ENCODE results near the gene VWC2.

DNA sequence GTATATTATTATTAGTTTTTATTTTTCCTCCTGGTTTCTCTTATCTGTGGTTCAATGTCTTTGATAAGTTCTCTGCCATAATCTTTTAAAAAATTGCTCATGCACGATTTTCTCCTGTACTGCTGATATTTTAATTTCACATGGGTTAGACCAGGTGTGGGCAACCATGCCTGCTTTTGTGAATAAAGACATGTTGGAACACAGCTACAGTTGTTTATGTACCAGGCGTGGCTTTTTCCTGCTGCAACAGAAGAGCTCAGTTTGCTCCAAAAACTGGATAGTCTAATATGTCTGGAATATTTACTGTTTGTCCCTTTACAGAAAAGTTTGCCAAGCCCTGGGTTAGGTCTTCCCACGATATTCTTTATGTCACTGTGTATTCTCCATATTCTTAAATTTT, 105.2 kb downstream of the VWC2 start:
- TF ChIP-seq, protein P1, sequence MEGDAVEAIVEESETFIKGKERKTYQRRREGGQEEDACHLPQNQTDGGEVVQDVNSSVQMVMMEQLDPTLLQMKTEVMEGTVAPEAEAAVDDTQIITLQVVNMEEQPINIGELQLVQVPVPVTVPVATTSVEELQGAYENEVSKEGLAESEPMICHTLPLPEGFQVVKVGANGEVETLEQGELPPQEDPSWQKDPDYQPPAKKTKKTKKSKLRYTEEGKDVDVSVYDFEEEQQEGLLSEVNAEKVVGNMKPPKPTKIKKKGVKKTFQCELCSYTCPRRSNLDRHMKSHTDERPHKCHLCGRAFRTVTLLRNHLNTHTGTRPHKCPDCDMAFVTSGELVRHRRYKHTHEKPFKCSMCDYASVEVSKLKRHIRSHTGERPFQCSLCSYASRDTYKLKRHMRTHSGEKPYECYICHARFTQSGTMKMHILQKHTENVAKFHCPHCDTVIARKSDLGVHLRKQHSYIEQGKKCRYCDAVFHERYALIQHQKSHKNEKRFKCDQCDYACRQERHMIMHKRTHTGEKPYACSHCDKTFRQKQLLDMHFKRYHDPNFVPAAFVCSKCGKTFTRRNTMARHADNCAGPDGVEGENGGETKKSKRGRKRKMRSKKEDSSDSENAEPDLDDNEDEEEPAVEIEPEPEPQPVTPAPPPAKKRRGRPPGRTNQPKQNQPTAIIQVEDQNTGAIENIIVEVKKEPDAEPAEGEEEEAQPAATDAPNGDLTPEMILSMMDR (IDR thresholded peaks at IDR 0.05) = no peak
- no peak for TF ChIP-seq EZH2 (IDR thresholded peaks at IDR 0.05; ENCODE audit: borderline replicate concordance, insufficient read depth, low read depth, low read length, poor library complexity, severe bottlenecking)
